MM.1S (cell line): ENCODE results near the gene DBNDD2.

Experiments used
- DNase-seq: peaks from one replicate; pipeline ENCODE4 v3.0.0-alpha.2; 2015
- H2AFZ ChIP-seq: fragments of 300-600 bp; sonication (generic); 2 replicates; pipeline ENCODE4 v1.6.0; 2016; ENCODE audit warnings: antibody characterized with exemption, low read length
- H3F3A ChIP-seq: fragments of 300-600 bp; sonication (generic); 2 replicates; pipeline ENCODE4 v1.6.1; 2016; ENCODE audit warnings: mild to moderate bottlenecking, antibody characterized with exemption, low read length, moderate library complexity, mixed read lengths; ENCODE audit not compliant: insufficient read depth
- H3K27ac ChIP-seq: fragments of 300-600 bp; sonication (generic); 2 replicates; pipeline ENCODE4 v1.5.1; 2016; ENCODE audit warnings: mild to moderate bottlenecking, low read length
- H3K27me3 ChIP-seq: fragments of 300-600 bp; sonication (generic); replicated peaks from 2 replicates; pipeline ENCODE4 v1.6.0; 2016; ENCODE audit warnings: low read length; ENCODE audit not compliant: insufficient read depth
- H3K36me3 ChIP-seq: fragments of 300-600 bp; sonication (generic); replicated peaks from 2 replicates; pipeline ENCODE4 v1.6.1; 2016; ENCODE audit warnings: mild to moderate bottlenecking, low read length, mixed read lengths; ENCODE audit not compliant: insufficient read depth
- H3K4me1 ChIP-seq: fragments of 300-600 bp; sonication (generic); 2 replicates; pipeline ENCODE4 v1.6.1; 2016; ENCODE audit warnings: low read length, mixed read lengths
- H3K4me2 ChIP-seq: fragments of 300-600 bp; sonication (generic); 2 replicates; pipeline ENCODE4 v1.6.0; 2016; ENCODE audit warnings: low read depth, low read length
- H3K4me3 ChIP-seq: fragments of 300-600 bp; sonication (generic); 2 replicates; pipeline ENCODE4 v1.5.1; 2016; ENCODE audit warnings: low read length, mixed read lengths
- H3K79me2 ChIP-seq: fragments of 300-600 bp; sonication (generic); 2 replicates; pipeline ENCODE4 v1.6.1; 2016; ENCODE audit warnings: mixed run types, low read length, mixed read lengths
- H3K9ac ChIP-seq: fragments of 300-600 bp; sonication (generic); 2 replicates; pipeline ENCODE4 v1.6.1; 2016; ENCODE audit warnings: low read length, mixed read lengths
- H3K9me2 ChIP-seq: fragments of 300-600 bp; sonication (generic); replicated peaks from 2 replicates; pipeline ENCODE4 v1.6.1; 2016; ENCODE audit warnings: mild to moderate bottlenecking, low read length, mixed read lengths; ENCODE audit not compliant: insufficient read depth
- H3K9me3 ChIP-seq: fragments of 300-600 bp; sonication (generic); replicated peaks from 2 replicates; pipeline ENCODE4 v1.6.1; 2016; ENCODE audit warnings: mild to moderate bottlenecking, low read length, mixed read lengths; ENCODE audit not compliant: insufficient read depth
- H4K20me1 ChIP-seq: fragments of 300-600 bp; sonication (generic); 2 replicates; pipeline ENCODE4 v1.6.1; 2016; ENCODE audit warnings: mild to moderate bottlenecking, low read length, moderate library complexity, mixed read lengths; ENCODE audit not compliant: insufficient read depth
- CTCF ChIP-seq: fragments of 300-600 bp; sonication (generic); IDR thresholded peaks from 2 replicates; pipeline ENCODE4 v1.5.1; 2016; ENCODE audit warnings: antibody characterized with exemption, low read length, mixed read lengths
- EZH2 ChIP-seq: fragments of 300-600 bp; sonication (generic); optimal IDR thresholded peaks from 2 replicates; pipeline ENCODE3; 2017; ENCODE audit warnings: low read depth, mild to moderate bottlenecking, antibody characterized with exemption, low read length, mixed read lengths
- EZH2phosphoT487 ChIP-seq: fragments of 300-600 bp; sonication (generic); IDR thresholded peaks from 2 replicates; pipeline ENCODE4 v1.6.1; 2018; ENCODE audit warnings: antibody characterized with exemption, low read length

The DBNDD2 gene

GRCh38 chr20:45420125-45420524 lies 12.0 kb downstream of the DBNDD2 start:
- no peak for TF ChIP-seq CTCF
- no peak for TF ChIP-seq EZH2
- no peak for TF ChIP-seq EZH2phosphoT487
- Histone ChIP-seq H3K79me2 (peaks cover 43% of the 10 kb centered on the region), H3K27ac (no peak overlapping the region), H3K9me2 (no peaks in the 10 kb centered on the region), H4K20me1 (no peaks in the 10 kb centered on the region), H2AFZ (no peak overlapping the region), H3K9me3 (no peaks in the 10 kb centered on the region), H3F3A (no peaks in the 10 kb centered on the region), H3K4me1 (peaks cover 14% of the 10 kb centered on the region), H3K27me3 (no peaks in the 10 kb centered on the region), H3K4me2 (no peak overlapping the region), H3K4me3 (no peak overlapping the region), H3K36me3 (0 out of 2 replicates have a peak, but pooled peaks cover 10% of the 10 kb centered on the region), H3K9ac (no peak overlapping the region)
- no peak for DNase-seq

- no peak overlapping the region for H2AFZ ChIP-seq
- no peaks in the 10 kb centered on the region for H3K9me3 ChIP-seq
- H3K9me2 ChIP-seq, result no peaks in the 10 kb centered on the region
- no peak for DNase-seq
- H3K4me2 ChIP-seq, result no peak overlapping the region
- H4K20me1 ChIP-seq, result no peaks in the 10 kb centered on the region
- no peaks in the 10 kb centered on the region for H3K27me3 ChIP-seq
- TF ChIP-seq CTCF (no peak), EZH2phosphoT487 (no peak), EZH2 (no peak)
- H3K79me2 ChIP-seq, result peaks cover 12% of the 10 kb centered on the region
- H3F3A ChIP-seq, result no peaks in the 10 kb centered on the region
- no peak overlapping the region for H3K9ac ChIP-seq
- no peaks in the 10 kb centered on the region for H3K4me1 ChIP-seq
- 0 out of 2 replicates have a peak, but pooled peaks cover 10% of the 10 kb centered on the region for H3K36me3 ChIP-seq
- H3K4me3 ChIP-seq, result no peak overlapping the region
- no peak overlapping the region for H3K27ac ChIP-seq
Observed at GRCh38 chr20:45423700-45424099, 15.6 kb downstream of the DBNDD2 start.

- Histone ChIP-seq H3K4me2 (no peak overlapping the region), H3K4me1 (no peaks in the 10 kb centered on the region), H3K36me3 (0 out of 2 replicates have a peak, but pooled peaks cover 6% of the 10 kb centered on the region)
Observed at GRCh38 chr20:45425561-45425960, 17.5 kb downstream of the DBNDD2 start.

More at GRCh38 chr20:45425561-45425960, 17.5 kb downstream of the DBNDD2 start:
- H4K20me1 ChIP-seq, result no peaks in the 10 kb centered on the region
- no peak overlapping the region for H3K4me3 ChIP-seq
- H2AFZ ChIP-seq, result no peak overlapping the region
- DNase-seq, result no peak
- no peaks in the 10 kb centered on the region for H3K9me2 ChIP-seq
- no peaks in the 10 kb centered on the region for H3K27me3 ChIP-seq
- H3K27ac ChIP-seq, result no peak overlapping the region
- no peaks in the 10 kb centered on the region for H3K79me2 ChIP-seq
- H3K9me3 ChIP-seq, result no peaks in the 10 kb centered on the region
- TF ChIP-seq CTCF (no peak), EZH2phosphoT487 (no peak), EZH2 (no peak)
- H3K9ac ChIP-seq, result no peak overlapping the region
- no peaks in the 10 kb centered on the region for H3F3A ChIP-seq
